Neural progenitor cell (in vitro differentiated cells): ENCODE measurements around the gene SHROOM3.

Experiments used
- EZH2 ChIP-seq: fragments of 200-600 bp; sonication (generic); IDR thresholded peaks from 2 replicates; pipeline ENCODE4 v1.6.1; 2017; ENCODE audit warnings: antibody characterized with exemption, mild to moderate bottlenecking, moderate library complexity
- EZH2phosphoT487 ChIP-seq: fragments of 200-600 bp; sonication (generic); IDR thresholded peaks from 2 replicates; pipeline ENCODE4 v1.6.1; 2017; ENCODE audit warnings: antibody characterized with exemption
- TF ChIP-seq, protein P1 (sequence below): fragments of 200-600 bp; sonication (generic); IDR thresholded peaks from 2 replicates; pipeline ENCODE4 v1.5.1; 2017; ENCODE audit warnings: antibody characterized with exemption, mild to moderate bottlenecking

DNA sequence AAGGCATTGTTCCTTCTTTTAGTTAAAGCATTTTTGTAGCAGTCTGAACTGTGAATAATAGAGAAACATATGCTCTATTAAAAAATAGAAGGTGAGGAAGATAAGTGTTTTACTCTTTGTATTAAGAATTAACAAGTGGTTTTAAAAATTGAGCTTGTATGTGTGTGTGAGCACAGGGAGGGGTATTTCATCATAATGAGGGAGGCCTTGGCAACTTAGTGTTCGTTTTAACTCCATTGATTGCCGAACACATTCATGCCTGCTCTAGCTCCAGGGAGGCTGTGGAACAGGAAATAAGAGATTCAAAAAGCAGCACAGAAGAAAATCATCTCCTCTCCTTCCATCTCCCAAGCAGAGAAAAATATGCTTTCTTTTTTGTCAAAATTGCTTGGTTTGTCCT, 14.8 kb downstream of the SHROOM3 start:
- TF ChIP-seq, protein P1, sequence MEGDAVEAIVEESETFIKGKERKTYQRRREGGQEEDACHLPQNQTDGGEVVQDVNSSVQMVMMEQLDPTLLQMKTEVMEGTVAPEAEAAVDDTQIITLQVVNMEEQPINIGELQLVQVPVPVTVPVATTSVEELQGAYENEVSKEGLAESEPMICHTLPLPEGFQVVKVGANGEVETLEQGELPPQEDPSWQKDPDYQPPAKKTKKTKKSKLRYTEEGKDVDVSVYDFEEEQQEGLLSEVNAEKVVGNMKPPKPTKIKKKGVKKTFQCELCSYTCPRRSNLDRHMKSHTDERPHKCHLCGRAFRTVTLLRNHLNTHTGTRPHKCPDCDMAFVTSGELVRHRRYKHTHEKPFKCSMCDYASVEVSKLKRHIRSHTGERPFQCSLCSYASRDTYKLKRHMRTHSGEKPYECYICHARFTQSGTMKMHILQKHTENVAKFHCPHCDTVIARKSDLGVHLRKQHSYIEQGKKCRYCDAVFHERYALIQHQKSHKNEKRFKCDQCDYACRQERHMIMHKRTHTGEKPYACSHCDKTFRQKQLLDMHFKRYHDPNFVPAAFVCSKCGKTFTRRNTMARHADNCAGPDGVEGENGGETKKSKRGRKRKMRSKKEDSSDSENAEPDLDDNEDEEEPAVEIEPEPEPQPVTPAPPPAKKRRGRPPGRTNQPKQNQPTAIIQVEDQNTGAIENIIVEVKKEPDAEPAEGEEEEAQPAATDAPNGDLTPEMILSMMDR, result no peak
- TF ChIP-seq EZH2 (no peak), EZH2phosphoT487 (no peak)
